GM12874 (cell line): ENCODE results near the gene SPTBN1.

Experiments
- CTCF ChIP-seq: IDR thresholded peaks from 2 replicates; pipeline ENCODE4 v1.5.1; 2011; ENCODE audit warnings: low read depth, mild to moderate bottlenecking, control low read depth, low read length, moderate library complexity; ENCODE audit not compliant: insufficient read depth

The SPTBN1 gene

GRCh38 chr2:54579682-54580620 is 123.8 kb downstream of the SPTBN1 start:
- TF ChIP-seq CTCF, result no peak

- no peak for TF ChIP-seq CTCF
Observed at GRCh38 chr2:54581326-54582039, 125.4 kb downstream of the SPTBN1 start.

GRCh38 chr2:54582987-54583386 is 126.9 kb downstream of the SPTBN1 start:
- TF ChIP-seq CTCF, result no peak

- no peak for TF ChIP-seq CTCF
Observed at GRCh38 chr2:54584598-54584997, 128.5 kb downstream of the SPTBN1 start.

- TF ChIP-seq CTCF, result no peak
Observed at GRCh38 chr2:54585136-54585733, 129.1 kb downstream of the SPTBN1 start.

GRCh38 chr2:54586062-54586461 is 129.9 kb downstream of the SPTBN1 start:
- TF ChIP-seq CTCF, result no peak

GRCh38 chr2:54586494-54586893 is 130.4 kb downstream of the SPTBN1 start:
- no peak for TF ChIP-seq CTCF
